ENCODE results near the gene PIK3R4.

Gene PIK3R4

GRCh38 chr3:130635285-130635684 is 111.3 kb downstream of the PIK3R4 start:
- no peak for DNase-seq
